GM12874 (cell line): ENCODE measurements around the gene OR2J1.

Experiments
- TF ChIP-seq, protein P1 (sequence below): IDR thresholded peaks from 2 replicates; pipeline ENCODE4 v1.5.1; 2011; ENCODE audit warnings: low read depth, mild to moderate bottlenecking, control low read depth, low read length, moderate library complexity; ENCODE audit not compliant: insufficient read depth

OR2J1 gene

DNA sequence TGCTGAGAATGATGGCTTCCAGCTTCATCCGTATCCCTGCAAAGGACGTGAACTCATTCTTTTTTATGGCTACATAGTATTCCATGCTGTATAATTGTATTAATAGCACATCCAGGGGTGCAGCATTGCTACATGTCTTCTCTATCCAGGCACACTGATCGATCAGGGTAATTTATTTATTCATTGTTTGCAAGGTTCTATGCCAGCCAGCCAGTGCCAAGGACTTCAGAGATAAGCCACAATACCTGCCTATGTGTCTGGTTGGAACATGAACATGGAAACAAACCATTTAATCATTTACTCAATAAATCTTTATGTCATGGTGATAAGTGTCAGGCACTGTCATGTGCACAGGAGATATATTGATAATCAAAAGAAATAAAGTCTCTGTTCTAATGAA lies 6.3 kb upstream of the OR2J1 start:
- TF ChIP-seq, protein P1, sequence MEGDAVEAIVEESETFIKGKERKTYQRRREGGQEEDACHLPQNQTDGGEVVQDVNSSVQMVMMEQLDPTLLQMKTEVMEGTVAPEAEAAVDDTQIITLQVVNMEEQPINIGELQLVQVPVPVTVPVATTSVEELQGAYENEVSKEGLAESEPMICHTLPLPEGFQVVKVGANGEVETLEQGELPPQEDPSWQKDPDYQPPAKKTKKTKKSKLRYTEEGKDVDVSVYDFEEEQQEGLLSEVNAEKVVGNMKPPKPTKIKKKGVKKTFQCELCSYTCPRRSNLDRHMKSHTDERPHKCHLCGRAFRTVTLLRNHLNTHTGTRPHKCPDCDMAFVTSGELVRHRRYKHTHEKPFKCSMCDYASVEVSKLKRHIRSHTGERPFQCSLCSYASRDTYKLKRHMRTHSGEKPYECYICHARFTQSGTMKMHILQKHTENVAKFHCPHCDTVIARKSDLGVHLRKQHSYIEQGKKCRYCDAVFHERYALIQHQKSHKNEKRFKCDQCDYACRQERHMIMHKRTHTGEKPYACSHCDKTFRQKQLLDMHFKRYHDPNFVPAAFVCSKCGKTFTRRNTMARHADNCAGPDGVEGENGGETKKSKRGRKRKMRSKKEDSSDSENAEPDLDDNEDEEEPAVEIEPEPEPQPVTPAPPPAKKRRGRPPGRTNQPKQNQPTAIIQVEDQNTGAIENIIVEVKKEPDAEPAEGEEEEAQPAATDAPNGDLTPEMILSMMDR, result no peak

DNA sequence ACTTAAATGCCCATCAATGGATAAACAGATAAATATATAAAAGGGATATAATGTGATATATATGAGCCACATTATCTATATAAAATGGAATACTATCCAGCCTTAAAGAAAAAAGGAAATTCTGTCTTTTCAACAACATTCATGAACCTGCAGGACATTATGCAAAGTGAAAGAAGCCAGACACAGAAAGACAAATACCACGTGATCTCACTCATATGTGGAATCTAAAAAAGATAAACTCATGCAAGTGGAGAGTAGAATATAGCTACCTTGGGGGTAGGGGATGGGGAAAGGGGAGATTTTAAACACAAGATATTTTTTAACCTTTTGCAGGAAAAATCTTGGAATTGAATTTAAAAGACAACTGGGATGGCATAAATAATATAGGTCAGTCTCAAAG lies 1.5 kb upstream of the OR2J1 start:
- TF ChIP-seq, protein P1, result no peak

DNA sequence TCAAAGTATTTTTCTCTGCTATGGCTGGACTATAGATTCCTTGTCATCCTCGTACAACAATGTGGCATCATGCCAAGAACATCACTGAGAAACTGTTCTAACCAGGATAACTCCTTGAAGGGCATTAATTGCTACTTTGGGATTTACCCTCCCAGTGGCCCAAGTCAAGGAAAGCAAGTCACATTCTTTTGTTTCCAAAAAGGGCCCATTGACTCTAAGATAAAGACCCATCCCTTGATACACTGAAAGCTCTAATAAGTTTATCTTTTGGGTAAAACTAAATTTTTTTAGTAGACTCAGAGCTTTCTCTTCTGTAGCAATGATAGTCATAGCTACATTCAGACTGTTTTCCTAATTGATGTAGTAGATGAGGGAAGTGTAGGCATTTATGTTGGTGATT lies 8.5 kb downstream of the OR2J1 start, which contains the start of gene OR2J3:
TSS of gene OR2J3 (plus strand) at position 301 of the 400 bp plus-strand sequence. CDS start 3,833 bp downstream, outside the sequence.
- TF ChIP-seq, protein P1, result no peak

DNA sequence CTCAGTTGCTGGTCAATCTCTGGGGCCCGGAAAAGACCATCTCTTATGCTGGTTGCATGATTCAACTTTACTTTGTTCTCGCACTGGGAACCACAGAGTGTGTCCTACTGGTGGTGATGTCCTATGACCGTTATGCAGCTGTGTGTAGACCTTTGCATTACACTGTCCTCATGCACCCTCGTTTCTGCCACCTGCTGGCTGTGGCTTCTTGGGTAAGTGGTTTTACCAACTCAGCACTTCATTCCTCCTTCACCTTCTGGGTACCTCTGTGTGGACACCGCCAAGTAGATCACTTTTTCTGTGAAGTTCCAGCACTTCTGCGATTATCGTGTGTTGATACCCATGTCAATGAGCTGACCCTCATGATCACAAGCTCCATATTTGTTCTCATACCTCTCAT lies 12.8 kb downstream of the OR2J1 start:
- TF ChIP-seq, protein P1, result 0 out of 2 replicates have a peak, but pooled peaks have one; percentile 8

DNA sequence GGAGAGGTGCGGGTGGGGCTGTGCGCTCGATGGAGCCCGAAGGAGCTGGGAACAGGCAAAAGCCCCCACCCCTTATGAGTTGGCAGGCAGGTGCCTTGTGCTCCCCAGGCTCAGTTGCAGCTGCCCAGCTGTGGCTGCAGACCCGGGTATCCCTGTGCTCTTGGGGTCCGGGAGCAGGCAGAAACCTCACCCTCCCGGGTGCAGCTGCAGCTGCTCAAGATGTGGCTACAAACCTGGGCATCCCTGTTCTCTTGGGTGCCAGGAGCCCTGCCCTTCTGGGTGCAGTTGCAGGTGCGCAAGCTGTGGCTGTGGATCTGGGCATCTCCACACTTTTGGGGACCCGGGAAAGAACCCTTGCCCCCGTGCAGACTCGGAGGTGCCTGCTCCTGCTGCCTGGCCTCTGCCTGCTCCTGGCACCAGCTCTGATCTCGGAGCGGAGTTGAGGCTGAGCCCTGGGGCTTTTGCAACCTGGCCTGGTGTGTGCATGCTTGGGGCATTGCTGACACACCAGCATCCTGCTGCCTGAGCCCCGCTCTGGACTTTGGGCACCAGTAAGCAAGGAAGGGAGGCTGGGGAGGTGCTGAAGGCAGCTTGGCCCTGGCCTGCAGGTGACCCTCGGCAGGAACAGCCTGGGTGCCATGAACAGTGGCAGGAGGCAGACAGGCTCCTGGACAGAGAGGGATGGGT lies 30.2 kb downstream of the OR2J1 start:
- TF ChIP-seq, protein P1, result no peak

DNA sequence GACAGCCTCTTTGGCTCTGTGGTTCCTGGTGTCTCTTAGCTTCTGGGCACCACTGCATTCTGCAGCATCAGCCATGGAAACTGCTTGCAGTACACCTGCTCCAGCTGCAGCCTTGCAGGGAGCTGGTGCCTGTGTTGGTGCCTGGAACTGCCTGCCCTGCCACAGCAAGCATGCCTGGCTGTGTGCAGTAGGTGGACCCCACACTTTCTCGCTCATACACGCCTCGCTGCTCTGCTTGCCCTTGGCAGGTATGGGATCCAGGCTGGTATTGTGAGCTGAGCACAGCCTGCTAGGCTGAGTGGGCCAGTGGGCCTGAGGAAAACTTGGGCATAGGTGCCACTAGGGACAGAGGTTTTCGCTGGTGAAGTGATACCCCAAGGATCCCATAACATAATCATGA lies 31.4 kb downstream of the OR2J1 start:
- TF ChIP-seq, protein P1, result no peak

DNA sequence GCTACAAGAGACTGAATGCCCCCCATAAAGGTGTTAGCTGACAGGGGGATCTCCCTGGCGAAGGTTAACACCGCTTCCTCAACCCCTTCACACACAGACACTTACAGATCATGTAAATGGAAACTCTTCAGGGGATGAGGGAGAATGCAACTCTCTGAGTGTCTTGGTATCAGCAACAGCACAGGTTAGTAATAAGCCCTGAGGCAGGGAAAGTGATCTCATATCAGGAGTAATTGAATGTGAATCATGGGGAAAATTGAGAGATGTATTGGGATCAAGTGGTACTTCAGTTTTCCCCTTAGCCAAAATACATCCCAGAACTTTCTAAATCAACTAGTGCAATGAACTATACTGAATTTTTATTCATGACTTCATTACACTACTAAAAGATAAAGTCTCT lies 32.4 kb downstream of the OR2J1 start:
- TF ChIP-seq, protein P1, result no peak

DNA sequence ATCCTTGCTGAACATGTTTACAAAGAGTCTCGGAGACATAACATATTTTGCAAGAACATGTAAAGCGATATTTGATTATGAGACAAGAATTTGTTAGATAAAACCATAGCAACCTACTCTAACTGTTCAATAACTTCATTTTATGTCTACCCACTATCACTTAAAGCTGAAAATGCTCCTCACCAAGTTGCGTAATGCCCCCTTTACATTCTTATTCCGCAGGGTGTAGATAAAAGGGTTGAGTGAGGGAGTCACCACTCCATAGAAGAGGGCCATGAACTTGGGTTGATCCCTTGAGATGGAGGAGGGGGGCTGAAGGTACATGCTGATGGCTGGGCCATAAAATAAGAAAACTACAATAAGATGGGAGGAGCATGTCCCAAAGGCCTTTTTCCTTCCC lies 38.4 kb downstream of the OR2J1 start:
- TF ChIP-seq, protein P1, result no peak
